Measurements from ENCODE around the gene KIR2DL4.
"Not testable (repeated sequence)": the region's sequence is repeated elsewhere in the genome, so short reads cannot be mapped to it uniquely, and the experiment has no call there.

Gene KIR2DL4

DNA sequence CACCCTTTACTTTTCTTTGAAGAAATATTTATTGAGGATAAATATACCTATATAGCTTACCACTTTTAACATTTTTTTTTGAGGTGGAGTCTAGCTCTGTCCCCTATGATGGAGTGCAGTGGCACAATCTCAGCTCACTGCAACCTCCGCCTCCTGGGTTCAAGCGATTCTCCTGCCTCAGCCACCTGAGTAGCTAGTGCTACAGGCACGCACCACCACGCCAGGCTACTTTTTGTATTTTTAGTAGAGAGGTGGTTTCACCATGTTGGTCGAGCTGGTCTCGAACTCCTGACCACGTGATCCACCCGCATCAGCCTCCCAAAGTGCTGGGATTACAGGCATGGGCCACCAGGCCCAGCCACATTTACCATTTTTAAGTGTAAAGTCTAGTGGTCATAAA, 27.6 kb upstream of the KIR2DL4 start:
- not testable (repeated sequence) for H3K36me3 ChIP-seq (ENCODE audit: insufficient read depth, low read length); H2AFZ ChIP-seq (ENCODE audit: low read length, unreplicated experiment); H3K79me2 ChIP-seq (ENCODE audit: control insufficient read depth, insufficient read depth, low read length, unreplicated experiment); H3K4me1 ChIP-seq (ENCODE audit: control insufficient read depth, insufficient read depth, low read length, unreplicated experiment); H3K27me3 ChIP-seq (ENCODE audit: insufficient read depth, low read length); H3K27ac ChIP-seq (ENCODE audit: low read depth, low read length); H3K4me3 ChIP-seq (ENCODE audit: low read depth, low read length)

DNA sequence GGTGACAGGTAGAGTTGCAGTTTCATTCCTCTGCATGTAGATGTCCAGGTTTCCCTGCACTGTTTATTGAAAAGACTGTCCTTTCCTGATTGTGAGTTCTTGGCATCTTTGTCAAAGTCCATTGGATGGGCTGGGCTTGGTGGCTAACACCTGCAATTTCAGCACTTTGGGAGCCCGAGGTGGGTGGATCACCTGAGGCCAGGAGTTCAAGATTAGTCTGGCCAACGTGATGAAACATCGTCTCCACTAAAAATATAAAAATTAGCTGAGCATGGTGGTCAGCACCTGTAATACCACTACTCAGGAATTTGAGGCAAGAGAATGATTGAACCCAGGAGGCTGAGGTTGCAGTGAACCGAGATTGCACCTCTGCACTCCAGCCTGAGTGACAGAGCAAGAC, 25.6 kb upstream of the KIR2DL4 start:
- H3K27me3 ChIP-seq (ENCODE audit: insufficient read depth, low read length); H2AFZ ChIP-seq (ENCODE audit: low read length, unreplicated experiment); H3K79me2 ChIP-seq (ENCODE audit: control insufficient read depth, insufficient read depth, low read length, unreplicated experiment); H3K4me3 ChIP-seq (ENCODE audit: low read depth, low read length); H3K4me1 ChIP-seq (ENCODE audit: control insufficient read depth, insufficient read depth, low read length, unreplicated experiment); H3K27ac ChIP-seq (ENCODE audit: low read depth, low read length); H3K36me3 ChIP-seq (ENCODE audit: insufficient read depth, low read length): not testable (repeated sequence)

DNA sequence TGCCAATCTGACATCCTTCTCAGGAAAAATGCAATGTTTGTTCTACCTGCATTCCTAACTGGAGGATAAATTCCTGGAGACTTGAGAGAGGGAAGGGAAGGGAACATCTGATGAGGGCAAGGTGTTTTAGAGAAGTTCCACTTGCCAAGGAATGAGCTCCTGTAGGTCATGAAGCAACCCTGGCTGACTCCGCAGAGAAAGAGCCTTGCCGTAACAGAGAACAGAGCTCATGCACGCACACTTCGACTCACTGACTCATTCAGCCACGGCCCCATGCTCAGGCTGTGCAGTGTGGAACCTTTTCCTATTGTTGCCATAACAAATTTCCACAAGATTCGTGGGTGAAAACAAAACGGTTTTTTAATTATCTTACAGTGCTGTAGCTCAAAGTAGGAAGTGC, 24.5 kb upstream of the KIR2DL4 start:
- H3K4me1 ChIP-seq (ENCODE audit: control insufficient read depth, insufficient read depth, low read length, unreplicated experiment); H3K27me3 ChIP-seq (ENCODE audit: insufficient read depth, low read length); H3K27ac ChIP-seq (ENCODE audit: low read depth, low read length); H3K36me3 ChIP-seq (ENCODE audit: insufficient read depth, low read length); H3K4me3 ChIP-seq (ENCODE audit: low read depth, low read length); H2AFZ ChIP-seq (ENCODE audit: low read length, unreplicated experiment); H3K79me2 ChIP-seq (ENCODE audit: control insufficient read depth, insufficient read depth, low read length, unreplicated experiment): not testable (repeated sequence)

DNA sequence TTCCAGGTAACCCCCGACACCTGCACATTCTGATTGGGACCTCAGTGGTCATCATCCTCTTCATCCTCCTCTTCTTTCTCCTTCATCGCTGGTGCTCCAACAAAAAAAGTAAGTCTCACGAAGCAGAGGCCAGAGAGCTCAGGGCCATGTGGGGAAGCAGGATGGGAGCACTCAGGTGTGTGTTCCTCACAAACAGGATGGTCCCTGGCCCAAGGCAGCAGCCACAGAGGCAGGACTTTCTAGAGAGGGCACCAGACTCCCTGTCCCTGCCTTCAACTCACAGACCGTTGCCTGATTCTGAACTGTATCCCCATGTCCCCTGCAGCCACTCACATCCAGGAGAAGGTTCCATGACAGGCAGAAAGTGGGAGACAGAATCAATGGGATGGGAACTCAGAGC, 20.5 kb upstream of the KIR2DL4 start:
- H3K79me2 ChIP-seq (ENCODE audit: control insufficient read depth, insufficient read depth, low read length, unreplicated experiment); H3K36me3 ChIP-seq (ENCODE audit: insufficient read depth, low read length); H2AFZ ChIP-seq (ENCODE audit: low read length, unreplicated experiment); H3K27me3 ChIP-seq (ENCODE audit: insufficient read depth, low read length); H3K27ac ChIP-seq (ENCODE audit: low read depth, low read length); H3K4me1 ChIP-seq (ENCODE audit: control insufficient read depth, insufficient read depth, low read length, unreplicated experiment); H3K4me3 ChIP-seq (ENCODE audit: low read depth, low read length): not testable (repeated sequence)

DNA sequence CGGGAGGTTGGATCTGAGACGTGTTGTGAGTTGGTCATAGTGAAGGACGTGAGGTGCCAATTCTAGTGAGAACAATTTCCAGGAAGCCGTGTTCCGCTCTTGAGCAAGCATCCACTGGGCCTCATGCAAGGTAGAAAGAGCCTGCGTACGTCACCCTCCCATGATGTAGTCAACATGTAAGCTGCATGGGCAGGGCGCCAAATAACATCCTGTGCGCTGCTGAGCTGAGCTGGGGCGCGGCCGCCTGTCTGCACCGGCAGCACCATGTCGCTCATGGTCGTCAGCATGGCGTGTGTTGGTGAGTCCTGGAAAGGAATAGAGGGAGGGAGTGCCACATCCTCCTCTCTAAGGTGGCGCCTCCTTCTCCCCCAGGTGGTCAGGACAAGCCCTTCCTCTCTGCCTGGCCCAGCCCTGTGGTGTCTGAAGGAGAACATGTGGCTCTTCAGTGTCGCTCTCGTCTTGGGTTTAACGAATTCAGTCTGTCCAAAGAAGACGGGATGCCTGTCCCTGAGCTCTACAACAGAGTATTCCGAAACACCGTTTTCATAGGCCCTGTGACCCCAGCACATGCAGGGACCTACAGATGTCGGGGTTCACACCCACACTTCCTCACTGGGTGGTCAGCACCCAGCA, 17.2 kb upstream of the KIR2DL4 start:
- not testable (repeated sequence) for H3K27me3 ChIP-seq (ENCODE audit: insufficient read depth, low read length); H3K4me3 ChIP-seq (ENCODE audit: low read depth, low read length); H3K36me3 ChIP-seq (ENCODE audit: insufficient read depth, low read length); H3K4me1 ChIP-seq (ENCODE audit: control insufficient read depth, insufficient read depth, low read length, unreplicated experiment); H3K27ac ChIP-seq (ENCODE audit: low read depth, low read length); H3K79me2 ChIP-seq (ENCODE audit: control insufficient read depth, insufficient read depth, low read length, unreplicated experiment); H2AFZ ChIP-seq (ENCODE audit: low read length, unreplicated experiment)

DNA sequence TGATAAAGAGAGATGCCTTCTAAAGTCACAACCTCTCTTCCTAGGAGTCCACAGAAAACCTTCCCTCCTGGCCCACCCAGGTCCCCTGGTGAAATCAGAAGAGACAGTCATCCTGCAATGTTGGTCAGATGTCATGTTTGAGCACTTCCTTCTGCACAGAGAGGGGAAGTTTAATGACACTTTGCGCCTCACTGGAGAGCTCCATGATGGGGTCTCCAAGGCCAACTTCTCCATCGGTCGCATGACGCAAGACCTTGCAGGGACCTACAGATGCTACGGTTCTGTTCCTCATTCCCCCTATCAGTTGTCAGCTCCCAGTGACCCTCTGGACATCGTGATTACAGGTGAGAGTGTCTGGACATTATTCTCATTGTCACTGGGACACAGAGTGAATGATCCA, 15.3 kb upstream of the KIR2DL4 start:
- not testable (repeated sequence) for H3K27me3 ChIP-seq (ENCODE audit: insufficient read depth, low read length); H3K79me2 ChIP-seq (ENCODE audit: control insufficient read depth, insufficient read depth, low read length, unreplicated experiment); H2AFZ ChIP-seq (ENCODE audit: low read length, unreplicated experiment); H3K4me1 ChIP-seq (ENCODE audit: control insufficient read depth, insufficient read depth, low read length, unreplicated experiment); H3K4me3 ChIP-seq (ENCODE audit: low read depth, low read length); H3K36me3 ChIP-seq (ENCODE audit: insufficient read depth, low read length); H3K27ac ChIP-seq (ENCODE audit: low read depth, low read length)

DNA sequence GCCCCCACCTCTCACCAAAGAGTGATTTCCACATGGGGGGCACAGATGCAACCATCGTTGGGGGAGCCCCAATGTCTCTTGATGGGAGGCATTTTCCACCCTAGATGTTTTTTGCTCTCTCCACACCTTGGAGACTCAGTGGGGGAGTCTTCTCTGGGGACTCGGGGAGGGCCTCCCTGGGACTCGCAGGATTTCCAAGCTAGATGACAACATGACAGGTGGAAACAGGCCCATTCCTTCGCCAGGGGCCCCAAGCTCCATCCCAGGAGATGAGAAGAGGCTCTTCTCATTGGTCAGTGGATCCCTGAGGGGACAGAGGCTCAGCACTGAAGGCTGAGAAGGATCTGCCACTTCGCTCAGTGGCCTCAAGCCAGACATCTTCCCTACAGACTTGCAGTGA, 12.7 kb upstream of the KIR2DL4 start:
- Histone ChIP-seq H3K4me1 (ENCODE audit: control insufficient read depth, insufficient read depth, low read length, unreplicated experiment) (no peaks in the 10 kb centered on the region), H3K79me2 (ENCODE audit: control insufficient read depth, insufficient read depth, low read length, unreplicated experiment) (no peaks in the 10 kb centered on the region), H2AFZ (ENCODE audit: low read length, unreplicated experiment) (no peak overlapping the region), H3K27ac (ENCODE audit: low read depth, low read length) (no peak overlapping the region), H3K4me3 (ENCODE audit: low read depth, low read length) (no peak overlapping the region), H3K36me3 (ENCODE audit: insufficient read depth, low read length) (no peaks in the 10 kb centered on the region), H3K27me3 (ENCODE audit: insufficient read depth, low read length) (no peaks in the 10 kb centered on the region)

DNA sequence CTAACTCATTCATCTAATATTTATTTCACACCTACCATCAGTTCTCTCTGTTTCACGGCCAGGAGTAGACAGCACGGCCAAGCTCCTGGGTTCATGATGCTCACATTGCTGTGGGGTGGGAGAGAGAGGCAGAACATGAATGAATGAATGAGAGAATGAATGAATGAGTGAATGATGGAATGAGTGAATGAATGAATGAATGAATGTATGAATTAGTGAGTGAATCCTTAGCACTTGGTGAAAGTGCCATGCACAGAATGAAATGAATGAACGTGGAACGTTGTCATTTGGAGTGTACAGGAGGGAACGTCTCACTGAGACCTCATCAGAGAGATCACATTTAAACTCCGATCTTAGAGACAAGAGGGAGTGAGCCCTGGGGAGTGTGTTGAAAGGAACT, 11.9 kb upstream of the KIR2DL4 start:
- Histone ChIP-seq H3K27me3 (ENCODE audit: insufficient read depth, low read length) (no peaks in the 10 kb centered on the region), H3K79me2 (ENCODE audit: control insufficient read depth, insufficient read depth, low read length, unreplicated experiment) (no peaks in the 10 kb centered on the region), H2AFZ (ENCODE audit: low read length, unreplicated experiment) (no peak overlapping the region), H3K4me3 (ENCODE audit: low read depth, low read length) (no peak overlapping the region), H3K36me3 (ENCODE audit: insufficient read depth, low read length) (no peaks in the 10 kb centered on the region), H3K4me1 (ENCODE audit: control insufficient read depth, insufficient read depth, low read length, unreplicated experiment) (no peaks in the 10 kb centered on the region), H3K27ac (ENCODE audit: low read depth, low read length) (no peak overlapping the region)

DNA sequence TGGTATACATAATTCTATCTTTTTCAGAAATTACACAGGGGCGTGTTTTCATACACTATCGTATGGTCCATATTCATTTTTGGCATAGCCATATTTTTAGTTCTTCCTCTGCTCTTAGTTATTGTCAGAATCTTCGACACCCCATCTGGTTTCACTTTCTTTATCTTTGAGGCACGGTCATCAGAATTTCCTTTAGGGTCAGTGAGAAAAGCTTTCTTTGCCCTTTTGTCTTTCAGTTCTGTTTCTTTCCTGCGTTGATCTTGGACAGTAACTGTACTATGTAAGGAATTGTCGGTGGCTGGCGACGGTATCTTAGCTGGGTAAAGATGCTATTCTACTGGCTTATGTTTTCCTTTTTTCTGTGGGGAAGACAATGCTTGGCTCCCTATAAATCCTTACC, 10.6 kb upstream of the KIR2DL4 start:
- H3K4me1 ChIP-seq (ENCODE audit: control insufficient read depth, insufficient read depth, low read length, unreplicated experiment): no peaks in the 10 kb centered on the region
- H3K27ac ChIP-seq (ENCODE audit: low read depth, low read length): no peak overlapping the region
- no peaks in the 10 kb centered on the region for H3K27me3 ChIP-seq (ENCODE audit: insufficient read depth, low read length)
- H3K79me2 ChIP-seq (ENCODE audit: control insufficient read depth, insufficient read depth, low read length, unreplicated experiment): no peaks in the 10 kb centered on the region
- peak overlapping the region; percentile 64 for H3K4me3 ChIP-seq (ENCODE audit: low read depth, low read length)
- no peak overlapping the region for H2AFZ ChIP-seq (ENCODE audit: low read length, unreplicated experiment)
- no peaks in the 10 kb centered on the region for H3K36me3 ChIP-seq (ENCODE audit: insufficient read depth, low read length)

DNA sequence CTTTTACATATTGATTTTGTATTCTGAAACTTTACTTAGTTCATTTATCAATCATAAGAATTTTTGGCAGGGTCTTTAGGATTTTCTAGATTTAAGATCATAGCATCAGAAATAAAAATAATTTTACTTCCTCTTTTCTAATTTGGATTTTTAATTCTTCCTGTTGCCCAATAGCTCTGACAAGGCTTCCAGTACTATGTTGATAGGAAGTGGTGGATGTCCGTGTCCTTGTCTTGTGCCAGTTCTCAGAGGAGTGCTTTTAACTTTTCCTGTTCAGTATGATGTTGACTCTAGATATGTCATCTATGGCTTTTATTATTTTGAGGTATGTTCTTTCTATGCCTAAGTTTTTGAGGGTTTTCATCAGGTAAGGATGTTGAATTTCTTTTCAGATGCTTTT, 7.7 kb upstream of the KIR2DL4 start:
- H2AFZ ChIP-seq (ENCODE audit: low read length, unreplicated experiment): no peak overlapping the region
- no peaks in the 10 kb centered on the region for H3K4me1 ChIP-seq (ENCODE audit: control insufficient read depth, insufficient read depth, low read length, unreplicated experiment)
- H3K36me3 ChIP-seq (ENCODE audit: insufficient read depth, low read length): no peaks in the 10 kb centered on the region
- H3K27ac ChIP-seq (ENCODE audit: low read depth, low read length): no peak overlapping the region
- no peaks in the 10 kb centered on the region for H3K79me2 ChIP-seq (ENCODE audit: control insufficient read depth, insufficient read depth, low read length, unreplicated experiment)
- H3K27me3 ChIP-seq (ENCODE audit: insufficient read depth, low read length): no peaks in the 10 kb centered on the region
- H3K4me3 ChIP-seq (ENCODE audit: low read depth, low read length): no peak overlapping the region

DNA sequence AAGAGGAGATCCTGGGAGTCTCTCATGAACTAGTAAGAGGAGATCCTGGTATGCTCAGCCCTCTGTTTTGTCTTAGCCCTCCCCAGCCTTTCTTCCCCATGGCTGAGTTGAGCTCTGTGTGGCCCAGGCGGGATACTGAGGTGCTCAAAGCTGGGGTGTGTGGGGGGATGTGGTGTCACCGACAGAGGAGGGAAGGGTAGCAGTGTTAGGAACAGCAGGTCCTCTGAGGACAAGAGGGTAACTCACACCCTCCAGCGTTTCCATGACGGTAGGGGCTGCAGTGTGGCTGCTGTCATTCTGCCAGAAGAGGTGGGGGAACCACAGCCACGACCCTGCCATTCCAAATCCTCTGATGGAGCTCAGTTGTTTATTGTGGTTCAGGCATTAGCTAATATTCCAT, 691 bp downstream of the KIR2DL4 start:
- Histone ChIP-seq H3K27ac (ENCODE audit: low read depth, low read length) (no peak overlapping the region), H3K36me3 (ENCODE audit: insufficient read depth, low read length) (no peaks in the 10 kb centered on the region), H3K79me2 (ENCODE audit: control insufficient read depth, insufficient read depth, low read length, unreplicated experiment) (no peaks in the 10 kb centered on the region), H2AFZ (ENCODE audit: low read length, unreplicated experiment) (no peak overlapping the region), H3K4me1 (ENCODE audit: control insufficient read depth, insufficient read depth, low read length, unreplicated experiment) (no peaks in the 10 kb centered on the region), H3K27me3 (ENCODE audit: insufficient read depth, low read length) (no peaks in the 10 kb centered on the region), H3K4me3 (ENCODE audit: low read depth, low read length) (no peak overlapping the region)

Data from ACC112 (cell line).